NOMO-1 treated with DMSO at 0.1 percent for 48 hours (cell line): ENCODE measurements around the gene PRKD1.
"Not testable (repeated sequence)": the region's sequence is repeated elsewhere in the genome, so short reads cannot be mapped to it uniquely, and the experiment has no call there.

Experiments used
- DNase-seq: peaks from one replicate; lab custom pipeline; 2025; ENCODE audit not compliant: unreplicated experiment; lab: John Stamatoyannopoulos, UW

Gene PRKD1

GRCh38 chr14:29800961-29801360, 126.7 kb downstream of the PRKD1 start:
- DNase-seq: no peak

GRCh38 chr14:29799464-29800095, 128.1 kb downstream of the PRKD1 start:
- no peak for DNase-seq

- DNase-seq: no peak
Measured at GRCh38 chr14:29798811-29799210, 128.8 kb downstream of the PRKD1 start.

- no peak for DNase-seq
Measured at GRCh38 chr14:29798108-29798663, 129.5 kb downstream of the PRKD1 start.

- no peak for DNase-seq
Measured at GRCh38 chr14:29796853-29797252, 130.8 kb downstream of the PRKD1 start.

GRCh38 chr14:29789475-29789874, 138.2 kb downstream of the PRKD1 start:
- no peak for DNase-seq

- no peak for DNase-seq
Measured at GRCh38 chr14:29788093-29788492, 139.6 kb downstream of the PRKD1 start.

- no peak for DNase-seq
Measured at GRCh38 chr14:29783556-29783955, 144.1 kb downstream of the PRKD1 start.

GRCh38 chr14:29782041-29782440, 145.6 kb downstream of the PRKD1 start:
- no peak for DNase-seq

GRCh38 chr14:29777142-29777541, 150.5 kb downstream of the PRKD1 start:
- not testable (repeated sequence) for DNase-seq

GRCh38 chr14:29773990-29774389, 153.7 kb downstream of the PRKD1 start:
- no peak for DNase-seq

GRCh38 chr14:29763342-29763858, 164.2 kb downstream of the PRKD1 start:
- DNase-seq: no peak

- DNase-seq: no peak
Measured at GRCh38 chr14:29759521-29760340, 167.9 kb downstream of the PRKD1 start.

GRCh38 chr14:29757711-29758233, 169.9 kb downstream of the PRKD1 start:
- DNase-seq: no peak

GRCh38 chr14:29757188-29757680, 170.4 kb downstream of the PRKD1 start:
- no peak for DNase-seq

- DNase-seq: no peak
Measured at GRCh38 chr14:29756019-29756385, 171.6 kb downstream of the PRKD1 start.

GRCh38 chr14:29755311-29756018, 172.2 kb downstream of the PRKD1 start:
- no peak for DNase-seq

- DNase-seq: no peak
Measured at GRCh38 chr14:29754134-29754533, 173.5 kb downstream of the PRKD1 start.

GRCh38 chr14:29752221-29752923, 175.3 kb downstream of the PRKD1 start:
- no peak for DNase-seq

- no peak for DNase-seq
Measured at GRCh38 chr14:29749829-29750228, 177.8 kb downstream of the PRKD1 start.
